HG03095 (cell line): ENCODE measurements around the gene CNTNAP5.
"Not testable (repeated sequence)": the region's sequence is repeated elsewhere in the genome, so short reads cannot be mapped to it uniquely, and the experiment has no call there.

ENCODE experiments used
- ATAC-seq: cut with Tn5 transposase; IDR thresholded peaks from one replicate; pipeline ENCODE4 v1.9.1; 2021; ENCODE audit warnings: moderate library complexity; ENCODE audit not compliant: unreplicated experiment

Gene CNTNAP5

GRCh38 chr2:124317628-124318027 lies 292.5 kb downstream of the CNTNAP5 start:
- ATAC-seq = no peak

- no peak for ATAC-seq
Measured at GRCh38 chr2:124318913-124319312, 293.8 kb downstream of the CNTNAP5 start.

- ATAC-seq = no peak
Measured at GRCh38 chr2:124319577-124319976, 294.5 kb downstream of the CNTNAP5 start.

GRCh38 chr2:124320051-124320688 lies 295.1 kb downstream of the CNTNAP5 start:
- ATAC-seq = no peak

GRCh38 chr2:124323321-124323720 lies 298.2 kb downstream of the CNTNAP5 start:
- ATAC-seq = no peak

- no peak for ATAC-seq
Measured at GRCh38 chr2:124325667-124326440, 300.8 kb downstream of the CNTNAP5 start.

GRCh38 chr2:124327303-124327702 lies 302.2 kb downstream of the CNTNAP5 start:
- ATAC-seq = no peak

GRCh38 chr2:124328397-124328796 lies 303.3 kb downstream of the CNTNAP5 start:
- no peak for ATAC-seq

- ATAC-seq = no peak
Measured at GRCh38 chr2:124333784-124334183, 308.7 kb downstream of the CNTNAP5 start.

GRCh38 chr2:124335058-124335457 lies 310.0 kb downstream of the CNTNAP5 start:
- ATAC-seq = no peak

GRCh38 chr2:124339709-124340108 lies 314.6 kb downstream of the CNTNAP5 start:
- no peak for ATAC-seq

GRCh38 chr2:124343827-124344498 lies 318.9 kb downstream of the CNTNAP5 start:
- no peak for ATAC-seq

GRCh38 chr2:124347209-124347608 lies 322.1 kb downstream of the CNTNAP5 start:
- no peak for ATAC-seq

GRCh38 chr2:124353656-124354055 lies 328.6 kb downstream of the CNTNAP5 start:
- ATAC-seq = no peak

- no peak for ATAC-seq
Measured at GRCh38 chr2:124354466-124354865, 329.4 kb downstream of the CNTNAP5 start.

GRCh38 chr2:124361966-124362365 lies 336.9 kb downstream of the CNTNAP5 start:
- ATAC-seq = not testable (repeated sequence)

GRCh38 chr2:124369181-124369580 lies 344.1 kb downstream of the CNTNAP5 start:
- ATAC-seq = no peak

GRCh38 chr2:124380221-124380749 lies 355.2 kb downstream of the CNTNAP5 start:
- no peak for ATAC-seq

- ATAC-seq = no peak
Measured at GRCh38 chr2:124382067-124382618, 357.1 kb downstream of the CNTNAP5 start.

GRCh38 chr2:124395961-124396360 lies 370.9 kb downstream of the CNTNAP5 start:
- no peak for ATAC-seq

GRCh38 chr2:124402274-124402673 lies 377.2 kb downstream of the CNTNAP5 start:
- ATAC-seq = no peak
